WTC11 (cell line): ENCODE data around the gene SKP1.

Experiments
- CTCF ChIP-seq: fragments of 200-600 bp; IDR thresholded peaks from 2 replicates; pipeline ENCODE4 v1.8.0; 2022; ENCODE audit warnings: antibody characterized with exemption
- FOXJ3 ChIP-seq: sonication (generic); formaldehyde crosslinking; IDR thresholded peaks from 2 replicates; pipeline ENCODE4 v1.9.0; 2021; ENCODE audit warnings: missing genetic modification reagents, mild to moderate bottlenecking, borderline replicate concordance
- USF2 ChIP-seq: sonication (generic); formaldehyde crosslinking; IDR thresholded peaks from 2 replicates; pipeline ENCODE4 v1.8.1; 2023; ENCODE audit warnings: mild to moderate bottlenecking, missing genetic modification reagents, moderate library complexity
- ZBTB43 ChIP-seq: sonication (generic); formaldehyde crosslinking; IDR thresholded peaks from 2 replicates; pipeline ENCODE4 v1.8.1; 2023; ENCODE audit warnings: mild to moderate bottlenecking, missing genetic modification reagents
- ZNF263 ChIP-seq: sonication (generic); formaldehyde crosslinking; IDR thresholded peaks from 2 replicates; pipeline ENCODE4 v1.8.1; 2022; ENCODE audit warnings: low read depth, mild to moderate bottlenecking, moderate library complexity, missing genetic modification reagents
- TF ChIP-seq, protein P1 (sequence below): sonication (generic); formaldehyde crosslinking; IDR thresholded peaks from 2 replicates; pipeline ENCODE4 v1.8.0; 2022; ENCODE audit warnings: mild to moderate bottlenecking, missing genetic modification reagents
- TF ChIP-seq, protein P2 (sequence below): sonication (generic); formaldehyde crosslinking; IDR thresholded peaks from 2 replicates; pipeline ENCODE4 v1.8.0; 2022; ENCODE audit warnings: mild to moderate bottlenecking, missing genetic modification reagents
- TF ChIP-seq, protein P3 (sequence below): sonication (generic); formaldehyde crosslinking; IDR thresholded peaks from 2 replicates; pipeline ENCODE4 v1.8.1; 2023; ENCODE audit warnings: mild to moderate bottlenecking, missing genetic modification reagents, borderline replicate concordance

DNA sequence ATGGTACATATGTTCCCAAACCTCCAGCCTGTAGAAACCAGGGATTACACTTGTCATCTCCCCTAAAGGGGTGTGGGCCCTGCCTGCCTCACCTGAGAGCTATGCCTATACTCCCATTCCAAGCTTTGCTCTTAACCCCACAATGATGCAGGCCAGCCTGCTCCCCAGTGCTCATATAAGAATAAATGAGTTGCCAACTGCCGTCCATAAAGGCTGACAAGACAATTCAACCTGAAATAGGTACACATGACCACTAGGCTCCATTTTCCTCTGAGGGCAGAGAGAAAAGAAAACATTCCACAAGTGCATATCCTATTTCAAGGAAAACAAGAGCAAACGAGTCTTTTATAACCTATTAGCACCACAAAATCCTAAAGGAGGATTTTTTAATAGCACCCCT, 28.4 kb downstream of the SKP1 start:
- TF ChIP-seq ZBTB43 (no peak), CTCF (no peak), ZNF263 (CRISPR knock-in tag) (no peak), FOXJ3 (CRISPR knock-in tag) (no peak), USF2 (CRISPR knock-in tag) (no peak)
- TF ChIP-seq, protein P1, sequence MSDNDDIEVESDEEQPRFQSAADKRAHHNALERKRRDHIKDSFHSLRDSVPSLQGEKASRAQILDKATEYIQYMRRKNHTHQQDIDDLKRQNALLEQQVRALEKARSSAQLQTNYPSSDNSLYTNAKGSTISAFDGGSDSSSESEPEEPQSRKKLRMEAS (CRISPR knock-in tag): no peak
- TF ChIP-seq, protein P2, sequence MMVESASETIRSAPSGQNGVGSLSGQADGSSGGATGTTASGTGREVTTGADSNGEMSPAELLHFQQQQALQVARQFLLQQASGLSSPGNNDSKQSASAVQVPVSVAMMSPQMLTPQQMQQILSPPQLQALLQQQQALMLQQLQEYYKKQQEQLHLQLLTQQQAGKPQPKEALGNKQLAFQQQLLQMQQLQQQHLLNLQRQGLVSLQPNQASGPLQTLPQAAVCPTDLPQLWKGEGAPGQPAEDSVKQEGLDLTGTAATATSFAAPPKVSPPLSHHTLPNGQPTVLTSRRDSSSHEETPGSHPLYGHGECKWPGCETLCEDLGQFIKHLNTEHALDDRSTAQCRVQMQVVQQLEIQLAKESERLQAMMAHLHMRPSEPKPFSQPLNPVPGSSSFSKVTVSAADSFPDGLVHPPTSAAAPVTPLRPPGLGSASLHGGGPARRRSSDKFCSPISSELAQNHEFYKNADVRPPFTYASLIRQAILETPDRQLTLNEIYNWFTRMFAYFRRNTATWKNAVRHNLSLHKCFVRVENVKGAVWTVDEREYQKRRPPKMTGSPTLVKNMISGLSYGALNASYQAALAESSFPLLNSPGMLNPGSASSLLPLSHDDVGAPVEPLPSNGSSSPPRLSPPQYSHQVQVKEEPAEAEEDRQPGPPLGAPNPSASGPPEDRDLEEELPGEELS (CRISPR knock-in tag): no peak
- TF ChIP-seq, protein P3, sequence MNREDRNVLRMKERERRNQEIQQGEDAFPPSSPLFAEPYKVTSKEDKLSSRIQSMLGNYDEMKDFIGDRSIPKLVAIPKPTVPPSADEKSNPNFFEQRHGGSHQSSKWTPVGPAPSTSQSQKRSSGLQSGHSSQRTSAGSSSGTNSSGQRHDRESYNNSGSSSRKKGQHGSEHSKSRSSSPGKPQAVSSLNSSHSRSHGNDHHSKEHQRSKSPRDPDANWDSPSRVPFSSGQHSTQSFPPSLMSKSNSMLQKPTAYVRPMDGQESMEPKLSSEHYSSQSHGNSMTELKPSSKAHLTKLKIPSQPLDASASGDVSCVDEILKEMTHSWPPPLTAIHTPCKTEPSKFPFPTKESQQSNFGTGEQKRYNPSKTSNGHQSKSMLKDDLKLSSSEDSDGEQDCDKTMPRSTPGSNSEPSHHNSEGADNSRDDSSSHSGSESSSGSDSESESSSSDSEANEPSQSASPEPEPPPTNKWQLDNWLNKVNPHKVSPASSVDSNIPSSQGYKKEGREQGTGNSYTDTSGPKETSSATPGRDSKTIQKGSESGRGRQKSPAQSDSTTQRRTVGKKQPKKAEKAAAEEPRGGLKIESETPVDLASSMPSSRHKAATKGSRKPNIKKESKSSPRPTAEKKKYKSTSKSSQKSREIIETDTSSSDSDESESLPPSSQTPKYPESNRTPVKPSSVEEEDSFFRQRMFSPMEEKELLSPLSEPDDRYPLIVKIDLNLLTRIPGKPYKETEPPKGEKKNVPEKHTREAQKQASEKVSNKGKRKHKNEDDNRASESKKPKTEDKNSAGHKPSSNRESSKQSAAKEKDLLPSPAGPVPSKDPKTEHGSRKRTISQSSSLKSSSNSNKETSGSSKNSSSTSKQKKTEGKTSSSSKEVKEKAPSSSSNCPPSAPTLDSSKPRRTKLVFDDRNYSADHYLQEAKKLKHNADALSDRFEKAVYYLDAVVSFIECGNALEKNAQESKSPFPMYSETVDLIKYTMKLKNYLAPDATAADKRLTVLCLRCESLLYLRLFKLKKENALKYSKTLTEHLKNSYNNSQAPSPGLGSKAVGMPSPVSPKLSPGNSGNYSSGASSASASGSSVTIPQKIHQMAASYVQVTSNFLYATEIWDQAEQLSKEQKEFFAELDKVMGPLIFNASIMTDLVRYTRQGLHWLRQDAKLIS (CRISPR knock-in tag): no peak
